Measurements from ENCODE around the gene PCDHGA1. TPM values are rescaled to one million over a fixed set of nuclear protein-coding genes. Genes with fewer than 3 reads are reported as not detected.

The PCDHGA1 gene
- total RNA-seq, 1 donor from 2014 or later = 0.13 TPM

DNA sequence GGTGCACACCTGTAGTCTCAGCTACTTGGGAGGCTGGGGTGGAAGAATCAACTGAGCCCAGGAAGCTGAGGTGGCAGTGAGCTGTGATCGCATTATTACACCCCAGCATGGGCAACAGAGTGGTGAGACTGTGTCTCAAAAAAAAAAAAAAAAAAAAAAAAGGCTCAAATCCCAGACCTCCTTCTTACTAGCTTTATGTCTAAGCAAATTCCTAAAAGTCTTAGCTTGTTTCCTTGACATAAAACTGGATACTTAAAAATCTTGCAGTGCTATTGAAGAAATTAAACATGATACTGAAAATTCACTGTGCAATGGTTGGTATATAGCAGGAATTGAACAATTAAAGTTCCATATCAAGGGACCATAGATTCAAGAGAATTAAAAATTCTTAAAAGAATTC, 203.6 kb downstream of the PCDHGA1 start:
- Mint-ChIP-seq H3K9me3 (ENCODE audit: unreplicated experiment) (no peaks in the 10 kb centered on the region), H3K36me3 (ENCODE audit: unreplicated experiment) (peaks cover 4% of the 10 kb centered on the region), H3K27ac (ENCODE audit: unreplicated experiment) (no peak overlapping the region), H3K4me1 (ENCODE audit: unreplicated experiment) (no peaks in the 10 kb centered on the region), H3K27me3 (ENCODE audit: unreplicated experiment) (no peaks in the 10 kb centered on the region), H3K4me3 (ENCODE audit: unreplicated experiment) (no peak overlapping the region)
- DNase-seq (ENCODE audit: extremely low spot score, unreplicated experiment) = no peak
- TF ChIP-seq, protein P1, sequence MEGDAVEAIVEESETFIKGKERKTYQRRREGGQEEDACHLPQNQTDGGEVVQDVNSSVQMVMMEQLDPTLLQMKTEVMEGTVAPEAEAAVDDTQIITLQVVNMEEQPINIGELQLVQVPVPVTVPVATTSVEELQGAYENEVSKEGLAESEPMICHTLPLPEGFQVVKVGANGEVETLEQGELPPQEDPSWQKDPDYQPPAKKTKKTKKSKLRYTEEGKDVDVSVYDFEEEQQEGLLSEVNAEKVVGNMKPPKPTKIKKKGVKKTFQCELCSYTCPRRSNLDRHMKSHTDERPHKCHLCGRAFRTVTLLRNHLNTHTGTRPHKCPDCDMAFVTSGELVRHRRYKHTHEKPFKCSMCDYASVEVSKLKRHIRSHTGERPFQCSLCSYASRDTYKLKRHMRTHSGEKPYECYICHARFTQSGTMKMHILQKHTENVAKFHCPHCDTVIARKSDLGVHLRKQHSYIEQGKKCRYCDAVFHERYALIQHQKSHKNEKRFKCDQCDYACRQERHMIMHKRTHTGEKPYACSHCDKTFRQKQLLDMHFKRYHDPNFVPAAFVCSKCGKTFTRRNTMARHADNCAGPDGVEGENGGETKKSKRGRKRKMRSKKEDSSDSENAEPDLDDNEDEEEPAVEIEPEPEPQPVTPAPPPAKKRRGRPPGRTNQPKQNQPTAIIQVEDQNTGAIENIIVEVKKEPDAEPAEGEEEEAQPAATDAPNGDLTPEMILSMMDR (IDR thresholded peaks at IDR 0.05) = no peak

DNA sequence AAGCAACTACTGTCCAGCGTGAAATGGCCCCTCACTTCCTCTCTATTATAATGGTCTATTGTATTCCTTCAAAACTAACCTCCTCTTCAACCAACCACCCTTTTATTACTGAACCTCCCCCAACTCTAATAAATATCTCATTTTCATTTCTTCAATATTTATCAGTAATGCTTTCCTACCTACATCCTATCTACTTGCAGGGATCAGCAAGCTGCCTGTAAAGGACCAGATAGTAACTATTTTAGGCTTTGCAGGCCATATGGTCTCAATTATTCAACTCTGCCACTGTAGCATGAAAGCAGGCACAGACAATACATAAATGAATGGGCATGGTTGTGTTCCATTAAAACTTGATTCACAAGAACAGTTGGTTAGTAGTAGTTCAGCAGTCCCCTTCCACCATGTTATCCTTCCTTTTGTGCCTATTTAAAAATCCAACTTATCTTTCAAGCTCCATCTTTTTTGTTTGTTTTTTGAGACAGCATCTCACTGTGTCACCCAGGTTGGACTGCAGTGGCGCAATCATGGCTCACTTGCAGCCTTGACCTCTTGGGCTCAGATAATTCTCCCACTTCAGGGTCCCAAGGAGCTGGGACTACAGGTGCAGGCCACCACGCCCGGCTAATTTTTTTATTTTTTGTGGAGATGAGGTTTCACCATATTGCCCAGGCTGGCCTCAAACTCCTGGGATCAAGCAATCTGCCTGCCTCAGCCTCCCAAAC, 204.3 kb downstream of the PCDHGA1 start:
- DNase-seq (ENCODE audit: extremely low spot score, unreplicated experiment) = no peak
- Mint-ChIP-seq H3K4me1 (ENCODE audit: unreplicated experiment) (no peaks in the 10 kb centered on the region), H3K27ac (ENCODE audit: unreplicated experiment) (no peak overlapping the region), H3K4me3 (ENCODE audit: unreplicated experiment) (no peak overlapping the region), H3K27me3 (ENCODE audit: unreplicated experiment) (no peaks in the 10 kb centered on the region), H3K36me3 (ENCODE audit: unreplicated experiment) (peaks cover 7% of the 10 kb centered on the region), H3K9me3 (ENCODE audit: unreplicated experiment) (peaks cover 3% of the 10 kb centered on the region)
- TF ChIP-seq, protein P1 (IDR thresholded peaks at IDR 0.05) = no peak

DNA sequence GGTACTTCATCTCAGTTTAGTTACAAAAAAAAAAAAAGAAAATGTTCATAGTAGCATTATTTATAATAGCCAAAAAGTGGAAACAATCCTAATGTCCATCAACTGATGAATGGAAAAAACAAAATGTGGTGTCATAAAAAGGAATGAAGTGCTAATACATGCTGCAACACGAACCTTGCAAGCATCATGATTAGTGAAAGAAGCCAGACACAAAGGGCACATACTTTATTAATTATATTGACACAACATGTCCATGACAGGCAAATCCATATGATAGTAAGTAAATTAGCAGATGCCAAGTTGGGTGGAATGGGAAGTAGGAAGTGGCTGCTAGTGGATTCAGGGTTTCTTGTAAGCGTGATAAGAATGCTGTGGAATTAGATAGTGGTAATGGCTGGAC, 212.7 kb downstream of the PCDHGA1 start:
- no peak overlapping the region for H3K27ac Mint-ChIP-seq (ENCODE audit: unreplicated experiment)
- H3K9me3 Mint-ChIP-seq (ENCODE audit: unreplicated experiment) = peaks cover 15% of the 10 kb centered on the region
- peaks cover 18% of the 10 kb centered on the region for H3K36me3 Mint-ChIP-seq (ENCODE audit: unreplicated experiment)

DNA sequence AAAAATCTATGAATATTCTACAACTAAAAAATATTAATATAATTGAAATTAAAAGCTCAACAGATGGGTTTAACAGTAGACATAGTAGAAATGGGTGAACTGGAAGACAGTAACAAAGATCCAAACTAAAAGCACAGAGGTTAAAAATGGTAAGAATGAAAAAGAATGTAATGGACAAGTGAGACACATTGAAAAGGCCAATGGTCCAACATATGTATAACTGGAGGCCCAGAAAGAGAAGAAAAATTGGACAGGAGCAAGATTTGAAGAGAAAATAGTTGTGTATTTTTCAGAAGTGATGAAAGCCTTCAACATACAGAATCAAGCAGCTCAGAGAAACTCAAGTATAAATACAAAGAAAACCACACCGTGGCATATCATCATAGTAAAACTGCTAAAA, 217.2 kb downstream of the PCDHGA1 start:
- H3K27me3 Mint-ChIP-seq (ENCODE audit: unreplicated experiment) = no peaks in the 10 kb centered on the region
- no peak for DNase-seq (ENCODE audit: extremely low spot score, unreplicated experiment)
- TF ChIP-seq, protein P1 (IDR thresholded peaks at IDR 0.05) = no peak
- peaks cover 23% of the 10 kb centered on the region for H3K9me3 Mint-ChIP-seq (ENCODE audit: unreplicated experiment)
- H3K4me3 Mint-ChIP-seq (ENCODE audit: unreplicated experiment) = no peak overlapping the region
- H3K27ac Mint-ChIP-seq (ENCODE audit: unreplicated experiment) = no peak overlapping the region
- H3K4me1 Mint-ChIP-seq (ENCODE audit: unreplicated experiment) = no peaks in the 10 kb centered on the region
- H3K36me3 Mint-ChIP-seq (ENCODE audit: unreplicated experiment) = peaks cover 37% of the 10 kb centered on the region

More for the DNA sequence above, 212.7 kb downstream of the PCDHGA1 start:
- H3K4me3 Mint-ChIP-seq (ENCODE audit: unreplicated experiment) = no peak overlapping the region
- H3K4me1 Mint-ChIP-seq (ENCODE audit: unreplicated experiment) = no peaks in the 10 kb centered on the region
- TF ChIP-seq, protein P1 (IDR thresholded peaks at IDR 0.05) = no peak
- no peaks in the 10 kb centered on the region for H3K27me3 Mint-ChIP-seq (ENCODE audit: unreplicated experiment)
- no peak for DNase-seq (ENCODE audit: extremely low spot score, unreplicated experiment)

DNA sequence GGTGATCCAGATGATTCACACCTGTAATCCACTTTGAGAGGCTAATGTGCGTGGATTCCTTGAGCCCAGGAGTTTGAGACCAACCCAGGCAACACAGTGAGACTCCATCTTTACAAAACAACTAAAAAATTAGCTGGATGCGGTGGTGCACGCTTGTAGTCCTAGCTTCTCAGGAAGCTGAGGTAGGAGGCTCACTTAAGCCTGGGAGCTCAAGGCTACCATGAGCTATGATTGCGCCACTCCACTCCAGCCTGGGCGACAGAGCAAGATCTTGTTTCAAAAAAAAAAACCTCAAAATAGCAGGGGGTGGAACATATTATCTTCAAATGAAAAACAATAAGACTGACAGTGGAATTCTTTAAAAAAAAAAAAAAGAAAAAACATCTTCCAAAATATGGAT, 217.6 kb downstream of the PCDHGA1 start:
- TF ChIP-seq, protein P1 (IDR thresholded peaks at IDR 0.05) = no peak
- peaks cover 37% of the 10 kb centered on the region for H3K36me3 Mint-ChIP-seq (ENCODE audit: unreplicated experiment)

More for the DNA sequence above, 217.6 kb downstream of the PCDHGA1 start:
- H3K27me3 Mint-ChIP-seq (ENCODE audit: unreplicated experiment) = no peaks in the 10 kb centered on the region
- no peak overlapping the region for H3K27ac Mint-ChIP-seq (ENCODE audit: unreplicated experiment)
- H3K4me1 Mint-ChIP-seq (ENCODE audit: unreplicated experiment) = no peaks in the 10 kb centered on the region
- DNase-seq (ENCODE audit: extremely low spot score, unreplicated experiment) = no peak
- H3K9me3 Mint-ChIP-seq (ENCODE audit: unreplicated experiment) = peaks cover 23% of the 10 kb centered on the region
- no peak overlapping the region for H3K4me3 Mint-ChIP-seq (ENCODE audit: unreplicated experiment)

Measured in osteocyte (in vitro differentiated cells).